Frontal cortex (tissue), 4 donors: Measurements from ENCODE around the gene LAMP5. TPM values are rescaled to one million over a fixed set of nuclear protein-coding genes. Genes with fewer than 3 reads are reported as not detected.

Source experiments
- DNase-seq, 2 donors: peaks; one replicate each; pipeline ENCODE4 v3.0.0; 2012; ENCODE audit warnings: low spot score in 2 of 2
- FAIRE-seq: peaks from 2 replicates; lab custom pipeline; 2012; peaks lifted over from hg19 to GRCh38; lab: Jason Lieb, UNC
- total RNA-seq: library from RNA; depleted of rRNA; stranded (reverse); fragments of >200 nt; gene quantifications from one replicate; pipeline ENCODE4 v1.2.3, GENCODE V29; 2014
- donor health status: control.
- donor health status: control.
- donor health status: control.

Gene LAMP5
- total RNA-seq, 1 donor from 2014 or later = 12.6 TPM

DNA sequence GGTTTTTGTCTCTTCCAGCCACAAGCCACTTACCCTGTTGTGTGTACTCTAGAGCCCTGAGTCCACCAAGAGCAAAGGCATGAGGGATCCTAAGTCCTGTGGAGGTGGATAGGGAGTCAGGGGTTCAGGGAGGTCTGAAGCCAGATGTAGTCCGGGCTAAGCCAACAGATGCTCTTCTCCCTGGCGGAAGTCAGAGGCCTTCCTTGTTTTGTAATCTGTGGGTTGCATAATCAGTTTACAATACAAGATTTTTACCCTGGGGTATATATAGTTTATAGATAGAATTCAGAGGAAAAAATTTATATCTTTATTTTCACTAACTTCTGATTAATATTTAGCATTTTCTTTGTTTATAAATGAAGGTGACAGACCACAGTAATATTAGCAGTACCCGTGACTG is 9.2 kb downstream of the LAMP5 start:
- DNase-seq = no peak
- FAIRE-seq = no peak

DNA sequence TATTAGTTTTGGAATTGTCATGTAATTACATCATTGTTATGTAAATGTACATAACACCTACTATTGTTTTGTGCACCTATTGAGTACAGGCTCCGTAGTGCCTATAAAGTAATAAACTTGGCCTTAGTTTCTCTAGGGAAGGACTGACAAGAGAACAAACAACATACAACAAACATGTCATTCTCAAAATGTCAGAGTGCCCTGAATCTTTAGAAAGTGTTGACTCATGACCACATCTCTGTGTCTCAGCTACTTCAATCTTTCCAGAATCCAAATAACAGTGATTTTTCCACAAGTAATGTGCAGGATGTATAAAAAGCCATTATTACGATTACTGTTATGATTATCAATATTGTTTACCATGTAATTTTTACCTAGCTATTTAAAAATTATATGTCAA is 17.2 kb downstream of the LAMP5 start:
- no peak for DNase-seq
- FAIRE-seq = no peak

DNA sequence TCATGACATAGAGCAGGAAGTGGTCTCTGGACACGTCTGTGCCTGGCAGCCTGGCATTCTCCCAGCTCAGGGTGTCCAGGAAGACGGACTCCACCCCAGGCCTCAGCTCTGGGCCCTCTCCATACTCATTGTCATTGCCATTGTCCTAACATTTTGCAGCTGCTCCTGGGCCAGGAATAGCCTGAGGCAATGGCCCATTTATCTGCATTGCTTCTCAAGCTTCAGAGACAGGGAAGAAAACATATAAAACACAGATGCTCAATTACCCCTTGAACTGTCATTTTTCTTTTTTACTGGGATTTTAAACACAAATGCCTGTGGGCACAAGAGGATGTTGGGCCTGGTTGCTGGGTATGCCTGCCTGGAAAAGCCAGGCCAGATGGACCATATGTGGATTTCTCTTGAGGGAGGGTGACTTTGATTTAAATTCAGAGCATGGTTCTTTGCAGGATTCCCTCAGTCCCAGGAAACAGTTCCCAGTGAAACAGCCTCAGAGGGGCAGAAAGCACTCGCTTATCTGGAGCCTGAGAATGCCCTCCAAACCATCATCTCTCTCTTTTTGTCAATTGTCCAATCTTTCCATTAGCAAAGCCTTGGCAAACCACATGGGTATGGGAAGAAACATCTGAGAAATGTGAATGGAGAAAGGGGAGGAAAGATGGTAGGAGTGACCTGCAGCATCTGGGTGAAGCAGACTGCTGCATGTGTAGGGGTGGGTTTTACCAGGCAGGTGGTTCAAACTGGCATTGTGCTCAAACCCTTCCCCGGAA is 17.9 kb downstream of the LAMP5 start:
- FAIRE-seq (no peak), DNase-seq (no peak)

DNA sequence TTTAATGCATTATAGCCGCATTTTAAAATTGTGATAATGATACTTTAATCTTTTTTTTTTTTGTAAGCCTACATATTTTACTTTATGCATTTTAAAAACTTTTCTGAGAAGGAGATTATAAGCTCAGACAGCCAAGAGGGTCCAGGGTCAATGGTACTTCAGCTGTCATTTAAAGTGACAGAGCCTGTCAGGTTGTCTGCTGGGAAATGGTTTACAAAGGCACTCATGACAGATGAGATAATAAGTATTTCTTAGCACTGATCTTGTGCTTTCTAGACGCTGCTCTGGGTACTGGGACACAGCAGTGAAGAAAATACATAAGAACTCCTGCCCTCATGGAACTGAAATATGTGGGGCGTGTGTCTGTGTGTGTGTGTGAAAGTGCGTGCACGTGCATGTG is 19.6 kb downstream of the LAMP5 start:
- DNase-seq (no peak), FAIRE-seq (no peak)

DNA sequence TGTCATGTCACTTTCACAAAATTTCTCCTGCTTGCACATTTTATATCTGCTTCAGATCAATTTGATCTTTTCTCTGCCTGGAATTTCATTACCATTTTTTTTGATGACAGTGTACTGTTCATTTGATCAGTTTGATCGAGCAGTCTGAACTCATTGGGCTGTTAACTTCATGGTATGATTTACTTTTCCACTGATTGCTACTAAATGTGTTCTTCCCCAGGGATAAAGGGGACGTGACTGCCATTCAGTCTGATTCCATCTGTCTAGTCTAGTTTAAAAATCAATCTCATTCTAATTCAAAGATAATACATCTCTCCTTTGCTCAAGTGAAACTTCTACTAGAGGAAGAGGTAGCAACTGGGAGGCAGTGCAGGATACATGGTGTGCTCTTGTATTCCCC is 21.1 kb downstream of the LAMP5 start:
- no peak for FAIRE-seq

DNA sequence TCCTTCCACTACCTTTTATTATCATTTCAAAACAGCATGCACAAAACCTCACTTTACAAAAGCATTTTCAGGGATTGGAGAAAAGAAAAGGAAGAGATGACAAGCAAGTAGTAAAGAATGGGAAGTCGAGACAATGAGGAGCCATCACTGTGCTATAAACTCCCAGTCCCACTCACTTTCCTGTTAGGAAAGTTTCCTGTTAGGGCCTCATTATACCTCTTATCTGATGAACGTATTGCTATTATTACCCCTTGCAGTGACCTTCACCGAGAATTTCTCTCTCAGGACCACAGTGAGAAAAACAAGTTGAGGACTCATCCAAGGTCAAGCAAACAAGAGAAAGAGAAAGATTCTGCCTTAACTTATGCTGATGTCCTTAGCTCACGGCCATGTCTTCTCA is 28.8 kb downstream of the LAMP5 start:
- DNase-seq (no peak), FAIRE-seq (no peak)

More for the DNA sequence above, 21.1 kb downstream of the LAMP5 start:
- no peak for DNase-seq

DNA sequence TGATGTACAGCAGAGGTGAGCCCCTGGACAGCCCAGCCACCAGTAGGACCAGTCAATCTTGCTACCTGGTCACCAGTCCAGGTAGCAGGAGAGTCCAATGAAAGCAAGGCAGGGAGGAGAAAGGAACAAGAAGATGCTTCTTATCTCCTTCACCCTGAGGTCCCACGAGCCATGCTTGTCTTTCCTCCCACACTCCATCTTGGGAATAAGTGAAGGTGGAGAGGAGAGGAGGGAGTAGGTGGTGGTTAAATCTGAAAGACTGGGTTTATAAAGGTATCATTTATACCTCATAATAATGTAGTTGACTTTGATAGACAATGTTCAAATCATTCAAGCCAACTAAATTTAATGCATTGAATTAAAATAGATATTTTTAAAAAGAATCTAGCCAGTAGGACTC is 35.9 kb downstream of the LAMP5 start:
- FAIRE-seq (no peak), DNase-seq (no peak)

DNA sequence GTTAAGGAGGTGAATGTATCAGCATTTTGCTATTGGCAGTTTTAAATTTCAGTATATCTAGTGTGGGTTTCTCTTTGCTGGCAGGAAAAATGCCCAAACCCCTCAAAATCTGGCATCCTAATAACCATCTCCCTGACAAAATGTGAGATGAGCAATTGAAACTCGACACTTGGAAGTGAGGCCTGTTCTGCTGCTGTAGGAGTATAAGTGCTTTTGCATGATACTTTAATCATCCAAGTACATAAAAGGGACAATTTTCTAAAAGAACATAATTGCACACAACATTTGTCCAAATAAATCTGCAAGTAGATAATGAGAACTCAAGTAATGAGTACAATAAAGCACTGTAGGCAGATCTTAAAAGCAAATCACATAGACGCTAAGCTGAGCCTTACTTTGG is 36.5 kb downstream of the LAMP5 start:
- DNase-seq (no peak), FAIRE-seq (no peak)

DNA sequence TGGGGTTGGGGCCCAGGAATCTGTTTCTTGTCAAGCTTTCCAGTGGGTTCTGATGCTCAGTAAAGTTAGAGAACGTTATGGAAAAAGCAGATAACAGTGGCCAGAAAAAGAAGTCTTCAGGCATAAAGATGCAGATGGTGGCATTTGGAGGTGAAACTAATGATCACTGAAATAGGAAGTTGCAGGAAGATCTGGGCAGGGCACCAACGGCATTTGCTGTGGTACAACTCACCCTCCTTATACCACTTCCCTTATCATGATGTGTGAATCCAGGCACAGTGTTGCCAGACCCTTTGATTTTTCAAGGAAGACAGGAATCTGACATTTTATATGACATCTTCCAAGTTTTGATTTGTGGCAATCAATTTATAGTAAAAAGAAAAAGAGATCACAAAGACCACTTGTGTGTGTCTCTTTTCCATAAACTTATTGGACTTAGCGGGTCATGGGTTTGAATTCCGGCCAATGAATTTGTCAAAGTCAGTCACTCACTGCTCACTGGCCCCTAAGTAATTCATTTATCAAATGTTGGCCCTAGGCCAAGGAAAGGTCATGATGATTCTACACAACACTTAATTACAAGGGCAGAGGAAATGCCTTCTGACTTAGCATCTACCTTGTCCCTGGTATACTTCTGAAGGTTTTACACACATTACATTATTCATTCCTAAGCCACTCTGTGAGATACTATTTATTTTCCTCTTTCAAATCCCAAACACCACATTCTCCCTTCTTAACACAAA is 37.6 kb downstream of the LAMP5 start:
- DNase-seq = no peak
- no peak for FAIRE-seq

DNA sequence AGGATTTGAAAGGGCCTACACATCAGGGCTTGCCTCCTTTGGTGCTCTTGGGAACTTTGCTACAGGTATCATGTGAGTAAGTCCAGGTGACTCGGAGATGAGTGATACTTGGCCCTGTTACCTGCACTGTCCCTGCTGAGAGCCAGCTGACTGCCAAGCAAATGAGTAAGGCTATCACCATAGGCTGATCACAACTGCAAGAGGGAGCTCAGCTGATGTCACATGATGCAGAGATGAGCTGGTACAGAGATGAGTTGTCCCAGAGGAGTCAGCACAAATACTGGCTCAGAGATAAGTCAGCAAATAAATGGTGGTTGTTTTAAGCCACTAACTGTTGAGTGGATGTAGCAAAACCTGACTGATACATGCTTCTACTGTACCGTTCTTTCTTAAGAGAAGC is 41.4 kb downstream of the LAMP5 start:
- no peak for FAIRE-seq

DNA sequence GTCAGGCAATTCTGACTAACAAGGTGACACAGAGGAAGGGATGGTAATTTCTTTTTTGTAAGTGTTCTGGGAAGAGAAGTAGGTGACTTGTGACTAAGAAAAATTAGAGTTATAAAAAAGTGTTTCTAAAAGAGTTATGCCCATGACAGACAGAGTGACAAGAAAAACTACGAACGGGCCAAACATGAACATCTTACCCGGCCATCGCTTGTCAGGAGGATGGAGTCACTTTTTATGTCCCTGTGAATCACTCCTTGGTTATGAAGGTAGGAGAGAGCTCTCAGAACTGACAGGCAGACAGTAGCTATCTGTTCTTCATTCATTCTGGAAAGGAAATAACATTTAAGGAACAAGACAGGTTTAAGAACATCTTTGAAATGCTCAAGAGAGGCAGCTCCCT is 43.0 kb downstream of the LAMP5 start:
- no peak for FAIRE-seq

More for the DNA sequence above, 41.4 kb downstream of the LAMP5 start:
- DNase-seq = no peak

DNA sequence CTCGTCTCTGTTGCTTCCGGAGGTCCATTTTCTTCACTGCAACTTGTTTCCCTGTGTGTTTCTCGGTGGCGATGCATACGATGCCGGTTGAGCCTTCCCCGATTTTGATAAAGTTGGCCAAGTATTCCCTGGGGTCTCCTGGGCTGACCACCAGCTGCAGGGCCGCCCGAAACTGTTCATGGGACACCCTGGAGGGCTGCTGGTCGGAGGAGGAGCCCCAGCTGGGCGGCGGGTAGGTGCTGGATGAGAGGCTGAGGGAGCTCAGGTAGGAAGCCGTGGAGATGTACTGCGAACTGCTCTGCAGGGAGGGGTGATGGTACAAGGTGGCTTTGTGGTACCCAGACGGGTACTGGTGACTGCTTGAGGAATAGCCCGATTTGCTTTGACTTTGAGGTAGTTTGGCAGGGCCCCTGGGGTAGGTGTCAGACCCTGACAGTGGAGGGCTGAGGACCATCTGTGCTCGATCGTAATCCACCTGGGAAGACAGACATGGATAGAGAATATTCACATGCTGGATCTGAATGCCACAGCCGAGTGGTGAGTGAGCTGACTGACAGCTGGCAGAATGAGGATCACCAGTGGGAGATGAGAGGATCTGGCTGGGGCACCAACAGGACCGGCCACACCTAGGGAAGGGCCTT is 51.6 kb downstream of the LAMP5 start:
- DNase-seq = no peak
- FAIRE-seq = no peak

More for the DNA sequence above, 43.0 kb downstream of the LAMP5 start:
- no peak for DNase-seq

DNA sequence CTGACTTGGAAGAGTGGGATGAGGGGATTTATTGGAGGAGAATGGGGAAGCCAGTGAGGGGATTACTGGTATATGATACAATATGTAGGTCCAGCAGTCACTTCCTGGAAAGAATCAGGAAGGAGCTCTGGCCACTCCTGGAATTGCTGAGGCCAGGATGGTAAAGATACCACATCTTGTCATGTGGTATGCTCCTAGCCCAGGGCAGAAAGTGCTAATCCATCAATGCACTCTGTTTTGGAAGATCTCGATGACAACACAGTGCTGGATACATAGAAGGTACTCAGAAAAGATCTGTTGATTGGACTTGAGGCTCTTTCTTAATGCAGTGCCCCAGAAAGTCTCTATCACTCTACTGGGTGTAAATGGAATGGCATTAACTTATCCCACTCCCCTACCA is 52.6 kb downstream of the LAMP5 start:
- FAIRE-seq = no peak
- no peak for DNase-seq

DNA sequence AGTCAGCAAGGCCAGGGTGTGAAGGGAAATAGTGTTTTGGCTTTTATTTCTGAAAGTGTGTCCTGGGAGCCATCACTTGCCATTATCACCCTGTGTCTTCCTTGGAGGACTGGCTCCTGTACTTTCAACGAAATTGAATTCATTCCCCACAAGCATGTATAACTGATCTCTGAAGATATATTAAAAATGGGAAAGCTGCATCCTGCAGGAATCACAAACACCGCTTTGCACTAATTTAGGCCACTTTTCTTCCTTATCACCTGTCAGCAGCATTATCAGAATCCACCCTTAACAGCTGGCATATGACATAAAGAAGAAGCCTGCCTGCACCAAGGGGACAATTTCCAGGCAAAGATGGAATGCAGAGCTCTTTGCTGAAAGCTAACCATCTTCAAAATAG is 56.2 kb downstream of the LAMP5 start:
- no peak for FAIRE-seq
- no peak for DNase-seq

DNA sequence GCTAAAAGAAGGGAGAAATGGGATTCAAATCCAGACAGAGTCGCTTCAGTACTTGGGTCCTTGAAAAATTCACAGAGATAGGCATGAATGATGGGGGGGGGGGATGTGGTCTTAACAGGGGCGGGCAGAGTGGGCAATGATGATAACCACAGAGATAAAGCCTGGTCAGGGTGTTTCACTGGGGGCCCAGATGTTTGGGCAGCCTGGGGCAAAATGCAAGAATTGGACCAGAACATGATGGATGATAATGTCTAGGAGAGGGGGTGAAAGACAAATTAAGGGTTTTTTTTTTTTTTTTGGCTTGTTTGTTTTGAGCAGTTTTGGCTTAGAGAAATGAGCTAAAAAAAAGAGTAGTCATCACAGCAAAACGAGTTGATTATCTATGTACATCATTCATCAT is 57.4 kb downstream of the LAMP5 start:
- FAIRE-seq = no peak
- no peak for DNase-seq

DNA sequence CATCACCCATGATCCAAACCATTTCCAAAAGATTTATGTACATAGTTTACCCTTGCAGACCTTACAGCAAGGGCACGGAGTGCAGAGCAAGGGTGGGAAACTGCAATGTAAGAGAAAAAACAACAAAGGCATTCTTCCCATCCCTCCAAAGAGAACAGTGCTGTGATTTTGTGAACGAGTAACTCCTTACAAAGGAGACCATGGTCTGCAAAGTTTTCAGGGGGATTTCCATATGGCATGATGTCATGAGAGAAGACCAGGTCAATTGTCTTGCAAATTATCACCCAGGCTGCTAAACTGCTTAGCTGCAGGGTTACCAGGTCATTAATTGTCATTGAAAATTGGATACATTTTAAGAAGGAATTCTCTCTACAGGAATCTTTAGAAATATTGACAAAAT is 58.3 kb downstream of the LAMP5 start:
- DNase-seq (no peak), FAIRE-seq (no peak)

DNA sequence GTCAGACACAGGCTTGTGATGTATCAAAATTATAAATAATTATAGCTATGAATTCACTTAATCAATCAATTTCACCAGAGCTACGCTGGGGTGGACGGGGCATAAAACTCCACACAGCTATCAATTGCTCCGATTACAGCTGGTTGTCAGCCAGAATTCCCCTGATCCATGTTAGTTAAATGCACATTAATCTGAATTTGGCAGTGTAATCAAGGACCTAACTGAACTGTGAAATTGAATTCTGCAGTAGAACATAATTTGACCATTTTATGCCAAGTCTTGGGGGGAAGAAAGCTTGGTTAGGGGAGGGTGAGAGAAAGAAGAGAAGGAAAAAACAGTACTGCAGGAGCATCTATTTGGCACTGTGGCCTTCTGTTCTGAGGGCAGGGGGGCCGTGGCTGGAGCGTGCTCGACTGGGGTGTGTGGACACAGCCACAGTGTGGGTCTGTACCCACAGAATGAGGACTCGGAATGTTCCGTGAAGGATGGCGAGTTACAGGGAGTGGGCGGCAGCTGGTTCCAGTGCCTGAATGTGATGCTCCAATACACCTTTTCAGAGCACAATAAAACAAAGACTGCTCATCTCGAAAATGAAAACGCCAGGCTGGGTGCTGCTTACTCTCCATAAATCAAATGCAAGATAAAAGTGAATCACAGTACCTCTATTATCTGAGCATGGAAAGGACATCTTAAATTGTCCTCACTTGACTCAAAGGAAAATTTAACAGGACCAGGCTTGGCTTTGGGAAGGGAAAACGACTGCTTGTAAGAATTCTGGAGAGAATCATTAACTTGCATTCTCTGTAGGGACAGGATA is 59.2 kb downstream of the LAMP5 start:
- DNase-seq (no peak), FAIRE-seq (no peak)

DNA sequence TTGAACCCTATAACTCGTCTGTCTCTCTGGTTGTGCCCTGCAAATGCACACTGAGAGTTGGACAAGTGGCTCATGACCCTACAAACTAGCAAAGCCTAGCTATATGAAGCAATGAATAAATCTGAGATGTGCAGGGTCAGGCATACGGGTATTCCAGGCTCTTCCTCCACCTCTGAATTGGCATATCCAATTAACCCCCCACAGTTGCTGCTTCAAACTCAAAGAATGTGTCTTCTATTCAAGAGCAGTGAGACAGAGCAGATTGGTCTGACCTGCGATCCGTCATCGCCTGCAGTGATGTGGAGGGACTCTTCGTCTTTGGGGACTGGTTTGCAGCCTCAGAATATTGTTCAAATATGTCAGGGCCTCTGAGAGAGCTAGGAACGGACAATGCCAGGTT is 59.8 kb downstream of the LAMP5 start:
- FAIRE-seq (no peak), DNase-seq (no peak)

DNA sequence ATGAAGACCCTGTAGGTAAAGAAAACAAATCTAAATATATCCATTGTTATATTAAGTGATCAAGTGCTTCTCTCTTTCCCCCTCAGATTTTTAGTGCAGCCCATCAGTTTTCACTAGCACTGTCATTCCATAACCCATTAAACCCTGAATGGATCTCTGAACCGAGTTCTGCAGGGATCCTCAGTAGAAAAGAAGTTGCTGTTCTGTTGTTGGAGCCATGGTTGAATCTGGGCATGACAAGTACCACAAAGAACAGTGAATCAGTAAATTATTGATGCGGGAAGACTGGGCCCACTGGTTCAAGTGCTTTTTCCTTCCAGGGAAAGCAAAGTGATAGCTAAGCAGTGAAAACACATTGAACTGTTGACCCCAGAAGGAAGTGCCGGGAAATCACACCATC is 60.4 kb downstream of the LAMP5 start:
- DNase-seq (no peak), FAIRE-seq (no peak)

DNA sequence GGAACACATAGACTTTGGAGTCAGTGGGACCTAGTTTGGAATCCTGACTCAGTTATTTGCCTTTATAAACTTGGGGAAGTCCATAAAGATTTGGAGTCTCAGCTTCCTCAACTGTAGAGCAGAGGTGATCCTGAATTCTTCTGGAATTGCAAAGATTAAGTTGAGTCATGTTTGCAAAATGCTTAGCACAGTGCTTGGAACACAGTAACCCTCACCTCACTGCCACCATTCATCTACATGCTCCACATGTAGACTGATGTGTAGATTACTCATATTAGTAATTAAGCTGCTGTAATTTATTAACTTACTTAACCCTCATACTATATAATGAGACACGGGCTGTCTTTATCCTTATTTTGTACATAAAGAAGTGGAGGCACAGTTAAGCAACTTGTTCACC is 61.4 kb downstream of the LAMP5 start:
- FAIRE-seq (no peak), DNase-seq (no peak)
